ENCODE results near the gene SBF2.

The SBF2 gene

DNA sequence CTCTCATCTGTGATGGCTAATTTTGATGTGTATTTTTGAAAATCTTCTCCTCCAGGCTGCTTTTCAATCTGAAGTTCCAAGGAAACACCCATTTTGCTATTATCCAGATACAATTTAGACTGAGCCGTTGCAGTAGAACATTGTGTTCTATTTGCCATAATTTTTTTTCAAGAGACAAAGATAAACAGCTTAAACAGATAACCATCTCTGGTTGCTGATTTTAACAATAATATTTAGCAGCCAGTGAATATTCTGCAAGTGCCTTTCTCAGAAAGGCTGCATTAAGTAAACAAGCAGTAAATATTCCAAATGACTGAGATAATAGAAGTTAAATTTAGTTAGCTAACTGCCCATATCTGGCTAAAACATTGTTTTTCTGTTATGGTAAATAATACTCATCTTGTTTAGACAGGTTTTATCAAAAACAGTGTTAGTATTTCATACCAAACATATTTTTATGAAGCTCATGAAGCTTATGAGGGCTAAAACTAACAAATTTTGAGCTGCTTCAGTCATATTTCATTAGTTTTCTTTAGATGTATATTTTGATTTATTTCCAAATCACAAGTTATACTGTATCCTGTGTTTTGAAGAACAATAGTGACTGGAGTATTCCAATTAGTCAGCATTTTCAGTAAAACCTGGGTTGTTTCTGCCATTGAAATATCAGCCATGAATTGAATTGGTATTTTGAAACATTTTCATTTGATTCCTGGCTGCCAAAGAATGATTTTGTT, 206.7 kb downstream of the SBF2 start:
- Histone ChIP-seq H3K4me2 (ENCODE audit: low read length) (no peak overlapping the region), H2AFZ (ENCODE audit: low read depth, low read length) (no peak overlapping the region), H3K36me3 (replicated peaks; ENCODE audit: low read depth, low read length) (no peaks in the 10 kb centered on the region), H4K20me1 (ENCODE audit: insufficient read depth, low read length) (no peaks in the 10 kb centered on the region), H3K27ac (ENCODE audit: low read length) (no peak overlapping the region), H3K9me3 (ENCODE audit: insufficient read depth, low read length) (no peaks in the 10 kb centered on the region), H3K4me1 (ENCODE audit: low read length) (peaks cover 10% of the 10 kb centered on the region), H3K4me3 (ENCODE audit: low read length) (no peak overlapping the region), H3K79me2 (ENCODE audit: low read length) (no peaks in the 10 kb centered on the region), H3K27me3 (ENCODE audit: low read depth, low read length) (peaks cover 4% of the 10 kb centered on the region; the same call in 1 of the 2 replicates), H3K9ac (ENCODE audit: low read length) (no peak overlapping the region)
- TF ChIP-seq, protein P1, sequence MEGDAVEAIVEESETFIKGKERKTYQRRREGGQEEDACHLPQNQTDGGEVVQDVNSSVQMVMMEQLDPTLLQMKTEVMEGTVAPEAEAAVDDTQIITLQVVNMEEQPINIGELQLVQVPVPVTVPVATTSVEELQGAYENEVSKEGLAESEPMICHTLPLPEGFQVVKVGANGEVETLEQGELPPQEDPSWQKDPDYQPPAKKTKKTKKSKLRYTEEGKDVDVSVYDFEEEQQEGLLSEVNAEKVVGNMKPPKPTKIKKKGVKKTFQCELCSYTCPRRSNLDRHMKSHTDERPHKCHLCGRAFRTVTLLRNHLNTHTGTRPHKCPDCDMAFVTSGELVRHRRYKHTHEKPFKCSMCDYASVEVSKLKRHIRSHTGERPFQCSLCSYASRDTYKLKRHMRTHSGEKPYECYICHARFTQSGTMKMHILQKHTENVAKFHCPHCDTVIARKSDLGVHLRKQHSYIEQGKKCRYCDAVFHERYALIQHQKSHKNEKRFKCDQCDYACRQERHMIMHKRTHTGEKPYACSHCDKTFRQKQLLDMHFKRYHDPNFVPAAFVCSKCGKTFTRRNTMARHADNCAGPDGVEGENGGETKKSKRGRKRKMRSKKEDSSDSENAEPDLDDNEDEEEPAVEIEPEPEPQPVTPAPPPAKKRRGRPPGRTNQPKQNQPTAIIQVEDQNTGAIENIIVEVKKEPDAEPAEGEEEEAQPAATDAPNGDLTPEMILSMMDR (IDR thresholded peaks at IDR 0.05; ENCODE audit: low read depth, low read length), result no peak
- TF ChIP-seq EZH2phosphoT487 (IDR thresholded peaks at IDR 0.05; ENCODE audit: low read depth), result no peak

DNA sequence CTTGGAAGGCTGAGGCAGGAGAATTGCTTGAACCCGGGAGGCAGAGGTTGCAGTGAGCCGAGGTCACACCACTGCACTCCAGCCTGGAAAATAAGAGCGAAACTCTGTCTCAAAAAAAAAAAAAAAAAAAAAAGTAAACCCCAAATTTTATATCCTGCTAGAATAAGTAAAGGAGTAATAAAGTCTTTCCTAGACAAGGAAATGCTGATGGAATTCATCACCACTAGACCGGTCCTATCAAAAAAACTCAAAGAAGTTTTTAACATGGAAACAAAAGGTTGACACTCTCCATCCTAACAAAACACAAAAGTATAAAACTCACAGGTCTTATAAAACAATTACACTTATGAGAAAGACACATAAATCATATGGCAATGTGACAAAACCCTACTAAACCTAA, 213.9 kb downstream of the SBF2 start:
- Histone ChIP-seq H3K27ac (ENCODE audit: low read length) (no peak overlapping the region), H3K9me3 (ENCODE audit: insufficient read depth, low read length) (peaks cover 12% of the 10 kb centered on the region; the same call in 1 of the 2 replicates), H3K4me3 (ENCODE audit: low read length) (no peak overlapping the region), H3K4me1 (ENCODE audit: low read length) (peaks cover 1% of the 10 kb centered on the region; the same call in 1 of the 2 replicates), H3K9ac (ENCODE audit: low read length) (no peak overlapping the region), H3K79me2 (ENCODE audit: low read length) (no peaks in the 10 kb centered on the region), H4K20me1 (ENCODE audit: insufficient read depth, low read length) (no peaks in the 10 kb centered on the region), H3K4me2 (ENCODE audit: low read length) (no peak overlapping the region), H3K36me3 (replicated peaks; ENCODE audit: low read depth, low read length) (no peaks in the 10 kb centered on the region), H2AFZ (ENCODE audit: low read depth, low read length) (no peak overlapping the region), H3K27me3 (ENCODE audit: low read depth, low read length) (no peaks in the 10 kb centered on the region)
- TF ChIP-seq, protein P1 (IDR thresholded peaks at IDR 0.05; ENCODE audit: low read depth, low read length), result no peak
- TF ChIP-seq EZH2phosphoT487 (IDR thresholded peaks at IDR 0.05; ENCODE audit: low read depth), result no peak

DNA sequence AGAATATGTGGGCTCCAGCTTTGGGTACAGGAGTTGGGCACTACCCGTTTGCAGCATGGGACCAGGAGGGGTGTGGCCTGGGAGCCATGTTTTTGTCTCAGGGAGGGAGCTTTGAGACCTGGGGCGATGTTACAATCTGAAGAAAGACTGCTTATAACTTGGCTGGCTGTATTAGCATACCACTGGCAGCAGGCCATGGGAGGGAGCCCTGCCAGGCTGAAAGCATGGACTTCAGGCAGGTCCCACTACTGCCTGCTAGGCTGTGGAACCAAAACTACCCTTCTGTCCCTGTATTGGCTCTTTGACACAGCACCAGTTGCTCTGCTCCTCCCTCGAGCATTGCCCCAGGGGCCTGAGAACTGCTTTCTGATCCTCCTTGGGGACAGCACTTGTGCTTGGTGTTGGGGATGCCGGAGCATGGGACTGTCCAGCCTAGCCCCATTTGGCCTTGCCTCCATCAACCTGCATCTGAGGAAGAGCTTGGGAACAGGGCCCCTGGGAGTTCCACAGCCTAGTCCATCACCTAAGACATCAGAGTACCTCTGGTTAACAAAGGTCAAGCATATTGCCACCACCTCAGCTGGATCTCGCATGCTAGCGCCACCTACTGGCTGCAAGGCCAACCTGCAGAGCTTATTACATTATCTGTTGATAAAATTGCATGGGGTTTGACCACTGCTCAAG, 217.4 kb downstream of the SBF2 start:
- H3K4me3 ChIP-seq (ENCODE audit: low read length), result no peak overlapping the region
- H3K79me2 ChIP-seq (ENCODE audit: low read length), result no peaks in the 10 kb centered on the region
- no peaks in the 10 kb centered on the region for H4K20me1 ChIP-seq (ENCODE audit: insufficient read depth, low read length)
- no peaks in the 10 kb centered on the region for H3K4me1 ChIP-seq (ENCODE audit: low read length)
- no peak overlapping the region for H3K27ac ChIP-seq (ENCODE audit: low read length)
- no peak for TF ChIP-seq EZH2phosphoT487 (IDR thresholded peaks at IDR 0.05; ENCODE audit: low read depth)
- TF ChIP-seq, protein P1 (IDR thresholded peaks at IDR 0.05; ENCODE audit: low read depth, low read length), result peak; percentile 77
- H3K27me3 ChIP-seq (ENCODE audit: low read depth, low read length), result no peaks in the 10 kb centered on the region
- H3K36me3 ChIP-seq (replicated peaks; ENCODE audit: low read depth, low read length), result no peaks in the 10 kb centered on the region
- no peak overlapping the region; the same call in 1 of the 2 replicates for H3K4me2 ChIP-seq (ENCODE audit: low read length)
- no peak overlapping the region for H2AFZ ChIP-seq (ENCODE audit: low read depth, low read length)
- no peak overlapping the region for H3K9ac ChIP-seq (ENCODE audit: low read length)
- peaks cover 12% of the 10 kb centered on the region; the same call in 1 of the 2 replicates for H3K9me3 ChIP-seq (ENCODE audit: insufficient read depth, low read length)

GRCh38 chr11:10075141-10075540, 218.9 kb downstream of the SBF2 start:
- Histone ChIP-seq H4K20me1 (ENCODE audit: insufficient read depth, low read length) (no peaks in the 10 kb centered on the region), H3K27ac (ENCODE audit: low read length) (no peak overlapping the region), H3K4me3 (ENCODE audit: low read length) (no peak overlapping the region), H3K9me3 (ENCODE audit: insufficient read depth, low read length) (peaks cover 12% of the 10 kb centered on the region; the same call in 1 of the 2 replicates), H3K4me1 (ENCODE audit: low read length) (no peaks in the 10 kb centered on the region), H3K79me2 (ENCODE audit: low read length) (no peaks in the 10 kb centered on the region), H3K9ac (ENCODE audit: low read length) (no peak overlapping the region), H3K27me3 (ENCODE audit: low read depth, low read length) (no peaks in the 10 kb centered on the region), H3K4me2 (ENCODE audit: low read length) (no peak overlapping the region), H3K36me3 (replicated peaks; ENCODE audit: low read depth, low read length) (no peaks in the 10 kb centered on the region), H2AFZ (ENCODE audit: low read depth, low read length) (no peak overlapping the region)
- TF ChIP-seq EZH2phosphoT487 (IDR thresholded peaks at IDR 0.05; ENCODE audit: low read depth), result no peak
